ENCODE results near the gene HPCAL1. TPM values are rescaled to one million over a fixed set of nuclear protein-coding genes. Genes with fewer than 3 reads are reported as not detected.

HPCAL1 gene
- total RNA-seq, 1 donor from 2014 or later: 3.7 TPM

DNA sequence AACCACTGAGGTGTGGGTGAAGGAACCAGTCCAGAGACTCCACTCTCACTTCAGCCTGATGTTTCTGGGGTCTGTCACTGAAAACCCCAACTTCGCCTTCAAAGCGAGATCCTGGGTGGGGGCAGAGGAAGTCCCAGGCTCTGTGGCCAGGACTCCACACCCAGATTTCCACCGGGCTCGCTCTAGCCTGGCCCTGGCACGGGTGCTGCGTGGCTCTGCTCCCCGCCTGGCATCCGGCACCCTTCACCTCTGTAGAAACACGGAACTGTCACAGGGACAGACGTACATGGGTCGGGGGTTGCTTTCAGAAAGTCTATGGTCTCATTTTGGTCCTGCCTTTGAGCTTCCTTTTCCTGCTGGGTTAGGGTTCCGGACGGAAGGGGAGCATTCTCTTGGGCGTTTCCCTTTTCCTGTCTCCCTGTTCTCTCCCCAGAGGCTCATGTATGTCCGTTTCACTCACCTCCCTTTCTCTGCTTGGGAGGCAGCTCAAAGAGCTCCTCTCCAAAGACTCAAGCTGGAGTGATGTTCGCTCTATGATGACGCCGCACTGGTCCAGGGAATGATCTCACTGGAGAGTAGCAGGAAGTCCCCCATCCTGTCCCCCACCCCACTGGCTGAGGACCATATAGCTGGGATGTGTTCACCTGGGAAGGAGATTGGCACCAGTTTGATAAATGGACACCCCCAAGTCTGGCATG, 103.9 kb downstream of the HPCAL1 start:
- Histone ChIP-seq H3K27ac (no peak overlapping the region), H3K36me3 (no peaks in the 10 kb centered on the region), H4K20me1 (ENCODE audit: low read depth) (no peaks in the 10 kb centered on the region), H3K9ac (no peak overlapping the region), H3K4me3 (no peak overlapping the region), H3K9me3 (ENCODE audit: low read depth) (no peaks in the 10 kb centered on the region), H3K4me2 (no peak overlapping the region), H3K79me2 (ENCODE audit: low read depth) (no peaks in the 10 kb centered on the region), H2AFZ (replicated peaks) (no peak overlapping the region), H3F3A (ENCODE audit: low read depth) (no peaks in the 10 kb centered on the region), H3K27me3 (no peaks in the 10 kb centered on the region), H3K4me1 (peaks cover 7% of the 10 kb centered on the region)
- DNase-seq (ENCODE audit: low spot score): no peak
- Mint-ChIP-seq H3K36me3 (no peaks in the 10 kb centered on the region), H3K9me3 (no peaks in the 10 kb centered on the region), H3K4me3 (no peak overlapping the region), H3K4me1 (peaks cover 20% of the 10 kb centered on the region), H3K27me3 (ENCODE audit: insufficient read depth, low read depth) (peaks cover 6% of the 10 kb centered on the region), H3K27ac (no peak overlapping the region)
- TF ChIP-seq EZH2 (IDR thresholded peaks at IDR 0.05) (no peak), EZH2phosphoT487 (IDR thresholded peaks at IDR 0.05) (no peak)
- TF ChIP-seq, protein P1, sequence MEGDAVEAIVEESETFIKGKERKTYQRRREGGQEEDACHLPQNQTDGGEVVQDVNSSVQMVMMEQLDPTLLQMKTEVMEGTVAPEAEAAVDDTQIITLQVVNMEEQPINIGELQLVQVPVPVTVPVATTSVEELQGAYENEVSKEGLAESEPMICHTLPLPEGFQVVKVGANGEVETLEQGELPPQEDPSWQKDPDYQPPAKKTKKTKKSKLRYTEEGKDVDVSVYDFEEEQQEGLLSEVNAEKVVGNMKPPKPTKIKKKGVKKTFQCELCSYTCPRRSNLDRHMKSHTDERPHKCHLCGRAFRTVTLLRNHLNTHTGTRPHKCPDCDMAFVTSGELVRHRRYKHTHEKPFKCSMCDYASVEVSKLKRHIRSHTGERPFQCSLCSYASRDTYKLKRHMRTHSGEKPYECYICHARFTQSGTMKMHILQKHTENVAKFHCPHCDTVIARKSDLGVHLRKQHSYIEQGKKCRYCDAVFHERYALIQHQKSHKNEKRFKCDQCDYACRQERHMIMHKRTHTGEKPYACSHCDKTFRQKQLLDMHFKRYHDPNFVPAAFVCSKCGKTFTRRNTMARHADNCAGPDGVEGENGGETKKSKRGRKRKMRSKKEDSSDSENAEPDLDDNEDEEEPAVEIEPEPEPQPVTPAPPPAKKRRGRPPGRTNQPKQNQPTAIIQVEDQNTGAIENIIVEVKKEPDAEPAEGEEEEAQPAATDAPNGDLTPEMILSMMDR (IDR thresholded peaks at IDR 0.05): no peak

DNA sequence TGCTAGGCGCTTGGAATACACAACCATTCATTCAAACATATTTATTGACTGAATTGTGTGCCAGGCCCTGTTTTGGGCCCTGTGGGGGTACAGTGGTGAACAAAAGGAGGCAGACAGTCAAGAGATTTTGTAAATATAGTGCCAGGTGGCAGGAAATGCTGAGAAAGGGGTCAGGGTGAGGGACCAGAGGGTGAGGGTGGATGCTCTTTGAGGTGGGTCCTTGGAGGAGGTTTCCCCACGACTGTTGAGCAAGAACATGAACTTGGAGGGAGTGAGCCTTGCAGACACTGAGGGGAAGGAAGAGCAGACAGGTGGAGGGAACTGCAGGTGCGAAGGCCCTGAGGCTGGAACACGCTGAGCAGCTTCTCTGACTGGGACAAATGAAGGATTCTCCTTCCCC, 104.7 kb downstream of the HPCAL1 start:
- no peak overlapping the region for H3K27ac Mint-ChIP-seq
- H3K4me2 ChIP-seq: no peak overlapping the region
- no peaks in the 10 kb centered on the region for H3F3A ChIP-seq (ENCODE audit: low read depth)
- no peaks in the 10 kb centered on the region for H3K9me3 ChIP-seq (ENCODE audit: low read depth)
- peaks cover 7% of the 10 kb centered on the region for H3K4me1 ChIP-seq
- no peak overlapping the region for H2AFZ ChIP-seq (replicated peaks)
- no peak for DNase-seq (ENCODE audit: low spot score)
- no peaks in the 10 kb centered on the region for H3K36me3 Mint-ChIP-seq
- no peak overlapping the region for H3K27ac ChIP-seq
- TF ChIP-seq, protein P1 (IDR thresholded peaks at IDR 0.05): no peak
- TF ChIP-seq EZH2phosphoT487 (IDR thresholded peaks at IDR 0.05): no peak
- TF ChIP-seq EZH2 (IDR thresholded peaks at IDR 0.05): no peak
- no peaks in the 10 kb centered on the region for H3K36me3 ChIP-seq
- no peaks in the 10 kb centered on the region for H3K27me3 ChIP-seq
- no peak overlapping the region for H3K4me3 ChIP-seq
- peaks cover 20% of the 10 kb centered on the region for H3K4me1 Mint-ChIP-seq
- peaks cover 6% of the 10 kb centered on the region for H3K27me3 Mint-ChIP-seq (ENCODE audit: insufficient read depth, low read depth)
- no peak overlapping the region for H3K4me3 Mint-ChIP-seq
- H4K20me1 ChIP-seq (ENCODE audit: low read depth): no peaks in the 10 kb centered on the region
- H3K79me2 ChIP-seq (ENCODE audit: low read depth): no peaks in the 10 kb centered on the region
- no peaks in the 10 kb centered on the region for H3K9me3 Mint-ChIP-seq
- no peak overlapping the region for H3K9ac ChIP-seq

DNA sequence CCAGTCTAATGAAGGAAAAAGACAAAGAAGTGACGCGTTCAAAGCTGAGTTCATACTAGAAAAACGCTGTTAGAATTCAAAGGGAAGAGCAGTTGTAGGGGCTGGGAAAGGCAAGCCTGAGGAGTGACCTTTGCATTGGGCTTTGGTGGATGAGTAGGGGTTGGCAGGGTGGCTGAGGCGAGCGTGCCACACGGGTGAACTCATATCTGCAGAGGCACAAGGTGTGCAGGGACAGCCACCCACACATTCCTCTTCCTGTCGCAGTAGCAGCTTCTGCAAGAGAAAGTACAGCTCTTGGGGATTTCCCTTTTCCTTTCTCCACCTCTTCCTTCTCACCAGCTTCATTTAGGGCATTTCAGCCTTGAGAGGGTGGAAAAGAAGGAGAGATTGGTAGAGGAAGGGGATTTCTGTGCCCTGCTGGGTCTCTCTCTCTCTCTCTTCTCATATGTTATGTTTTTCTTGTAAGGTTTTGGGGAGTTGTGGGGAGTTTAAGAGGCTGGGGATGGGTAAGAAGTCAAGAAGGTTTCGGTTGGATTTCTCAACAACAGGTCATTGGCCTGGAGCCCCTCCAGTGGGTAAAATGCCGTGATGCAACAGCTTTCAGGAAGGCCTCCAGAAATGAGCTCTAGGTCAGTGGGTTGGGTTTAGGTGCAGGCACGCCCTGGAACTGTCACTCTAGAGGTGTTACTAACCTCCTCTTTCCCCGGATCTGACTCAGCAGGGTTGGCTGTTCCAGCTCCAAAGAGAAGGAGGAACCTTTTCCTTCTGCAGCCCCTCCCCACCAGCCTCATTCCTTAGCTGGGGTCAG, 105.3 kb downstream of the HPCAL1 start:
- no peak for DNase-seq (ENCODE audit: low spot score)
- no peaks in the 10 kb centered on the region for H3K79me2 ChIP-seq (ENCODE audit: low read depth)
- no peak overlapping the region for H3K9ac ChIP-seq
- H3K27ac ChIP-seq: no peak overlapping the region
- H3K9me3 ChIP-seq (ENCODE audit: low read depth): no peaks in the 10 kb centered on the region
- H3K4me3 ChIP-seq: no peak overlapping the region
- Mint-ChIP-seq H3K27me3 (ENCODE audit: insufficient read depth, low read depth) (peaks cover 6% of the 10 kb centered on the region), H3K9me3 (no peaks in the 10 kb centered on the region), H3K4me3 (no peak overlapping the region), H3K36me3 (no peaks in the 10 kb centered on the region), H3K4me1 (peaks cover 20% of the 10 kb centered on the region), H3K27ac (no peak overlapping the region)
- no peaks in the 10 kb centered on the region for H3K27me3 ChIP-seq
- H3K4me2 ChIP-seq: no peak overlapping the region
- TF ChIP-seq EZH2phosphoT487 (IDR thresholded peaks at IDR 0.05) (no peak), EZH2 (IDR thresholded peaks at IDR 0.05) (no peak)
- TF ChIP-seq, protein P1 (IDR thresholded peaks at IDR 0.05): no peak
- no peaks in the 10 kb centered on the region for H3K36me3 ChIP-seq
- H3K4me1 ChIP-seq: peaks cover 7% of the 10 kb centered on the region
- H3F3A ChIP-seq (ENCODE audit: low read depth): no peaks in the 10 kb centered on the region
- H4K20me1 ChIP-seq (ENCODE audit: low read depth): no peaks in the 10 kb centered on the region
- no peak overlapping the region for H2AFZ ChIP-seq (replicated peaks)

All from neural progenitor cell (in vitro differentiated cells).